Neural crest cell (in vitro differentiated cells): ENCODE data around the gene CLIC6. TPM values are rescaled to one million over a fixed set of nuclear protein-coding genes. Genes with fewer than 3 reads are reported as not detected.

Source experiments
- DNase-seq: peaks from one replicate; pipeline ENCODE4 v3.0.0; 2021; ENCODE audit warnings: low read depth, mixed read lengths, low spot score
- H3K27ac Mint-ChIP-seq: one replicate; pipeline ENCODE4 v1.8.0; 2021; ENCODE audit warnings: mild to moderate bottlenecking, mixed read lengths; ENCODE audit not compliant: unreplicated experiment
- H3K27me3 Mint-ChIP-seq: 2 replicates; pipeline ENCODE4 v1.8.0; 2021; ENCODE audit warnings: low read depth, mild to moderate bottlenecking, mixed read lengths
- H3K36me3 Mint-ChIP-seq: 2 replicates; pipeline ENCODE4 v1.8.0; 2021; ENCODE audit warnings: low read depth, mild to moderate bottlenecking, mixed read lengths
- H3K4me1 Mint-ChIP-seq: 2 replicates; pipeline ENCODE4 v1.8.0; 2021; ENCODE audit warnings: mixed read lengths
- H3K4me3 Mint-ChIP-seq: one replicate; pipeline ENCODE4 v1.8.0; 2021; ENCODE audit warnings: mild to moderate bottlenecking, mixed read lengths
- H3K9me3 Mint-ChIP-seq: 2 replicates; pipeline ENCODE4 v1.8.0; 2021; ENCODE audit warnings: mixed read lengths
- total RNA-seq: library from RNA; stranded (reverse); gene quantifications from 2 replicates; pipeline ENCODE4 v1.2.1, GENCODE V29; 2021
- TF ChIP-seq, protein P1 (sequence below): fragments of 200-600 bp; sonication (generic); conservative IDR thresholded peaks from 2 replicates; pipeline ENCODE4 v1.5.0; 2021; ENCODE audit warnings: antibody characterized with exemption, mild to moderate bottlenecking

The CLIC6 gene
- total RNA-seq, 1 donor from 2014 or later, result 0.19 TPM

DNA sequence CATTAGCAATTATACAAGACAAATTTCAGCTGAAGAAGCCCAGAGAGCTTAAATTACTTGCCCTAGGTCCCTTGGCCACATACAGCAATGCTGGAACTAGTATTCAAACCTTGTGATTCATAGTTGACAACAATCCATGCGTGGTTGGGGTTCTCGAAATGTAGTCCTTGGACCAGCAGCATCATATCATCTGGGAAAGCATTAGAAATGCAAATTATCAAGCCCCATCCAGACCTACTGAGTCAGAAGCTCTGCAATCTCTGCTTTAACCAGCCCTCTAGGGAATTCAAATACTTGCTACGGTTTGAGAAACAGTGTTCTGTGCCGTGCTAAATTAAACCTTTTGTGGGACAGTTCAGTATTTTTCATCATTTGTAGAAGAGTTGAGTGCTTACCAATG lies 65.1 kb downstream of the CLIC6 start:
- H3K27ac Mint-ChIP-seq, result no peak overlapping the region
- no peak overlapping the region for H3K4me3 Mint-ChIP-seq
- no peak for DNase-seq
- no peaks in the 10 kb centered on the region for H3K36me3 Mint-ChIP-seq
- no peaks in the 10 kb centered on the region for H3K27me3 Mint-ChIP-seq
- H3K4me1 Mint-ChIP-seq, result no peaks in the 10 kb centered on the region
- TF ChIP-seq, protein P1, sequence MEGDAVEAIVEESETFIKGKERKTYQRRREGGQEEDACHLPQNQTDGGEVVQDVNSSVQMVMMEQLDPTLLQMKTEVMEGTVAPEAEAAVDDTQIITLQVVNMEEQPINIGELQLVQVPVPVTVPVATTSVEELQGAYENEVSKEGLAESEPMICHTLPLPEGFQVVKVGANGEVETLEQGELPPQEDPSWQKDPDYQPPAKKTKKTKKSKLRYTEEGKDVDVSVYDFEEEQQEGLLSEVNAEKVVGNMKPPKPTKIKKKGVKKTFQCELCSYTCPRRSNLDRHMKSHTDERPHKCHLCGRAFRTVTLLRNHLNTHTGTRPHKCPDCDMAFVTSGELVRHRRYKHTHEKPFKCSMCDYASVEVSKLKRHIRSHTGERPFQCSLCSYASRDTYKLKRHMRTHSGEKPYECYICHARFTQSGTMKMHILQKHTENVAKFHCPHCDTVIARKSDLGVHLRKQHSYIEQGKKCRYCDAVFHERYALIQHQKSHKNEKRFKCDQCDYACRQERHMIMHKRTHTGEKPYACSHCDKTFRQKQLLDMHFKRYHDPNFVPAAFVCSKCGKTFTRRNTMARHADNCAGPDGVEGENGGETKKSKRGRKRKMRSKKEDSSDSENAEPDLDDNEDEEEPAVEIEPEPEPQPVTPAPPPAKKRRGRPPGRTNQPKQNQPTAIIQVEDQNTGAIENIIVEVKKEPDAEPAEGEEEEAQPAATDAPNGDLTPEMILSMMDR, result no peak
- peaks cover 10% of the 10 kb centered on the region for H3K9me3 Mint-ChIP-seq

DNA sequence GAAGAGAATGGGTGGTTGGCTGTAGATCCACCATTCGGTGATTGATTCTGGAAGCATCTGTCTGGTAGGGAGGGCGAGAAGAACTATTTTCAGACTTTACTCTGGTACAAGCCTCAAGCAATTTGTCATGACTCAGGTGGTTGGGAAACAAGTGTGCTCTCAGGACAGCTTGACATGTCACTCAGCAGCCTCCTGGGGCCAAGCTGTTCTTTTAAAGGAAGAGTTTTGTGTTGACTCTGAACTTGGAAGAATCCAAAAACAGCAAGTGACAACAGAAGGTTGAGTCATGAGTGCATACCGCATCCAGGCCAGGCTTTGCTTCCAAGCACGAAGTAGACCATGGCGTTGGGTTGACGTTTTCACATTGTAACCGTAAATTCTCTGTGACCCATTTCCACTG lies 65.9 kb downstream of the CLIC6 start:
- TF ChIP-seq, protein P1, result no peak
- Mint-ChIP-seq H3K27me3 (no peaks in the 10 kb centered on the region), H3K9me3 (peaks cover 9% of the 10 kb centered on the region), H3K4me3 (no peak overlapping the region), H3K36me3 (no peaks in the 10 kb centered on the region), H3K4me1 (no peaks in the 10 kb centered on the region), H3K27ac (no peak overlapping the region)
- no peak for DNase-seq

DNA sequence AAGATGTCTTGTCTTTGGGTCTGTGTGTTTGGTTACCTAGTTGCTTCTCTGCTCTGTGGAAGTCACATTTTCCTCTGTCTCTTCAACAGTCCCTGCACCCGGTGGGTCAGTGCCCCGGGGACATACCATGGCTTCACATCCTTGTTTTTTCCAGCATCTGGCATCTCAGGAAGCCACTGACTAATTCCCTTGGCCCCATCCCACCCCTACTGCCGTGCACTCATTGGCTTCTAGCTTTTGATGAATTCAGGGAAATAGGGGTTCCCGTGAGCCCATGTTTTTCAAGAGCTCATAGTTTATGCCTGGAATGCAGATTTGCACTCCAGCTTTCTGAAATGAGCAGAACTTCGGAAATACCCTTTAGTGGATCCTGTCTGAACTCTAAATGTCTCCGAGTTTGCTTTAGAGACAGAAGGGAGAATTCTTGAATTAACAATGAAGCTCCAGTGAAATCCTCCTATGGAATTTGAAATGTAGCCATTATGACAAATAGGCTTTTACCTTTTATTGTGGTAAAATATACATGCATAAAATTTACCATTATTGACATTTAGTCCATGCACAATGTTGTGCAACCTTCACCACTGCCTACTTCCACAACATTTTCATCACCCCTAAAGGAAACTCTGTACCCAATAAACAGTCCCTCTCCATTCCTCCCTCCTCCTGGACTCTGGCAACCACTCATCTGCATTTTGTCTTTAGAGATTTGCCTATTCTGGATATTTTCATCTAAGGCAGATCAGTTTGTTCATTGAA lies 67.5 kb downstream of the CLIC6 start:
- H3K9me3 Mint-ChIP-seq, result peaks cover 8% of the 10 kb centered on the region
- TF ChIP-seq, protein P1, result no peak
- no peaks in the 10 kb centered on the region for H3K4me1 Mint-ChIP-seq
- H3K27me3 Mint-ChIP-seq, result peaks cover 2% of the 10 kb centered on the region
- H3K4me3 Mint-ChIP-seq, result no peak overlapping the region
- no peaks in the 10 kb centered on the region for H3K36me3 Mint-ChIP-seq
- no peak for DNase-seq
- no peak overlapping the region for H3K27ac Mint-ChIP-seq

DNA sequence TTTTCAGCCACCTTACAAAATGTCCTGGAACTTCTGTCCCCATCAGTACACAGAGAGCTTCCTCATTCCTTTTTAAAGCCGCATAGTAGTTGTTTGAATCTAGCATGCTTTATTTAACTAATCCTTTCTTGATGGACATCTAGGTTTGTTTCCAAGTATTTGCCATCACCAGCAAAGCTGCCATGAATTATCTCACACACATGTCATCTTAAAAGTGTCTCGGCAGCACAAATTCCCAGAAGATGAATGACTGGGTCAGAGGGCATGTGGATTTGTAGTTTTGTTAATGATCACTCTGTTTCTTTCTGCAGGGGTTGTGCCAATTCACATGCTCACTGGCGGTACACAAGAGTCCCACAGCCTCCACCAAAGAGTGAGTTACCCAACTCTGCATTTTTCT lies 68.3 kb downstream of the CLIC6 start:
- TF ChIP-seq, protein P1, result no peak
- no peak for DNase-seq
- peaks cover 8% of the 10 kb centered on the region for H3K9me3 Mint-ChIP-seq
- peaks cover 4% of the 10 kb centered on the region for H3K27me3 Mint-ChIP-seq
- no peak overlapping the region for H3K27ac Mint-ChIP-seq
- no peaks in the 10 kb centered on the region for H3K4me1 Mint-ChIP-seq
- H3K4me3 Mint-ChIP-seq, result no peak overlapping the region
- H3K36me3 Mint-ChIP-seq, result no peaks in the 10 kb centered on the region

DNA sequence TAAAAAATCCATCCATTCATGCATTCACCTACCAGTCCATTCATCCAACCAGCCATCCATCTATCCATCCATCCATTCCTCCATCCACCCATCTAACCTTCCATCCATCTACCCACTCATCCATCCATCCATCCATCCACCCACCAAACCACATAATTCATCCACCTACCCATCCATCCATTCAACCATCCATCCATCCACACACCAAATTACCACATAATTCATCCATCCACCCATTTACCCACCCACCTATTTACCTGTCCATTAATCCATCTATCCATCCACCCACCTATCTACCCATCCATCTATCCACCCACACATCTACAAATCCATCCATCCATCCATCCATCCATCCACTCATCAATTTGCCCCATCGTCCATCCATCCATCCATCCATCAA lies 71.4 kb downstream of the CLIC6 start:
- Mint-ChIP-seq H3K36me3 (no peaks in the 10 kb centered on the region), H3K27me3 (peaks cover 14% of the 10 kb centered on the region), H3K27ac (peak overlapping the region; percentile 68), H3K4me1 (no peaks in the 10 kb centered on the region), H3K9me3 (no peaks in the 10 kb centered on the region), H3K4me3 (no peak overlapping the region)
- TF ChIP-seq, protein P1, result no peak
- DNase-seq, result no peak
